SK-N-SH treated with all-trans-retinoic acid at 6 μM for 48 hours (cell line): ENCODE measurements around the gene NLRP1.

Experiments used
- ATAC-seq: fragments of 200-7000 bp; cut with Tn5 transposase; 3 replicates; pipeline ENCODE4 v1.9.1; 2020; ENCODE audit warnings: mild to moderate bottlenecking, moderate library complexity
- BACH2 ChIP-seq: fragments of 250-450 bp; sonication (Bioruptor Pico); IDR thresholded peaks from 2 replicates; pipeline ENCODE4 v1.9.0; 2021; ENCODE audit warnings: mild to moderate bottlenecking, borderline replicate concordance
- CSDC2 ChIP-seq: fragments of 250-450 bp; sonication (Bioruptor Pico); IDR thresholded peaks from 2 replicates; pipeline ENCODE4 v1.5.0; 2020; ENCODE audit warnings: mild to moderate bottlenecking, moderate library complexity
- ESRRG ChIP-seq: fragments of 250-450 bp; sonication (Bioruptor Pico); IDR thresholded peaks from 2 replicates; pipeline ENCODE4 v1.6.1; 2021; ENCODE audit warnings: mild to moderate bottlenecking
- ISL1 ChIP-seq: fragments of 250-450 bp; sonication (Bioruptor Pico); IDR thresholded peaks from 2 replicates; pipeline ENCODE4 v2.1.2; 2022; ENCODE audit warnings: mild to moderate bottlenecking, moderate library complexity
- OSR1 ChIP-seq: fragments of 250-450 bp; sonication (Bioruptor Pico); IDR thresholded peaks from 2 replicates; pipeline ENCODE4 v1.8.0; 2022; ENCODE audit warnings: moderate library complexity, mild to moderate bottlenecking, inconsistent platforms
- PPARA ChIP-seq: fragments of 250-450 bp; sonication (Bioruptor Pico); IDR thresholded peaks from 2 replicates; pipeline ENCODE4 v1.5.0; 2020; ENCODE audit warnings: mild to moderate bottlenecking, borderline replicate concordance
- RARB ChIP-seq: fragments of 250-450 bp; sonication (Bioruptor Pico); IDR thresholded peaks from 2 replicates; pipeline ENCODE4 v1.8.0; 2021; ENCODE audit warnings: mild to moderate bottlenecking, moderate library complexity
- SNAI2 ChIP-seq: fragments of 250-450 bp; sonication (Bioruptor Pico); IDR thresholded peaks from 2 replicates; pipeline ENCODE4 v1.5.0; 2020; ENCODE audit warnings: mild to moderate bottlenecking, moderate library complexity
- TCF4 ChIP-seq: fragments of 250-450 bp; sonication (Bioruptor Pico); IDR thresholded peaks from 2 replicates; pipeline ENCODE4 v1.8.0; 2021; ENCODE audit warnings: mild to moderate bottlenecking, moderate library complexity, borderline replicate concordance
- TOX ChIP-seq: fragments of 250-450 bp; sonication (Bioruptor Pico); IDR thresholded peaks from 2 replicates; pipeline ENCODE4 v1.8.0; 2021; ENCODE audit warnings: mild to moderate bottlenecking, moderate library complexity, borderline replicate concordance
- ZC3H10 ChIP-seq: fragments of 250-450 bp; sonication (Bioruptor Pico); IDR thresholded peaks from 2 replicates; pipeline ENCODE4 v1.5.1; 2021; ENCODE audit warnings: mild to moderate bottlenecking, moderate library complexity
- ZFP3 ChIP-seq: fragments of 250-450 bp; sonication (Bioruptor Pico); IDR thresholded peaks from 2 replicates; pipeline ENCODE4 v1.5.0; 2020; ENCODE audit warnings: mild to moderate bottlenecking, moderate library complexity
- ZFP30 ChIP-seq: fragments of 450-650 bp; formaldehyde crosslinking; IDR thresholded peaks from 2 replicates; pipeline ENCODE4 v1.5.0; 2022; ENCODE audit warnings: mild to moderate bottlenecking, moderate library complexity
- ZNF565 ChIP-seq: fragments of 450-650 bp; formaldehyde crosslinking; conservative IDR thresholded peaks from 2 replicates; pipeline ENCODE4 v1.5.0; 2020; ENCODE audit warnings: low read depth, mild to moderate bottlenecking, moderate library complexity
- ZNF70 ChIP-seq: fragments of 450-650 bp; formaldehyde crosslinking; IDR thresholded peaks from 2 replicates; pipeline ENCODE4 v1.5.0; 2020; ENCODE audit warnings: mild to moderate bottlenecking, moderate library complexity
- ZNF8 ChIP-seq: fragments of 450-650 bp; formaldehyde crosslinking; IDR thresholded peaks from 2 replicates; pipeline ENCODE4 v1.5.0; 2020; ENCODE audit warnings: mild to moderate bottlenecking, moderate library complexity
- TF ChIP-seq, protein P1 (sequence below): fragments of 250-450 bp; sonication (Bioruptor Pico); IDR thresholded peaks from 2 replicates; pipeline ENCODE4 v1.5.1; 2020; ENCODE audit warnings: low read depth, mild to moderate bottlenecking, moderate library complexity
- TF ChIP-seq, protein P2 (sequence below): fragments of 250-450 bp; sonication (Bioruptor Pico); IDR thresholded peaks from 2 replicates; pipeline ENCODE4 v1.8.0; 2020; ENCODE audit warnings: mild to moderate bottlenecking, moderate library complexity, borderline replicate concordance
- TF ChIP-seq, protein P3 (sequence below): fragments of 250-450 bp; sonication (Bioruptor Pico); IDR thresholded peaks from 2 replicates; pipeline ENCODE4 v1.5.0; 2020; ENCODE audit warnings: mild to moderate bottlenecking, moderate library complexity
- TF ChIP-seq, protein P4 (sequence below): fragments of 250-450 bp; sonication (Bioruptor Pico); IDR thresholded peaks from 2 replicates; pipeline ENCODE4 v1.8.0; 2021; ENCODE audit warnings: low read depth, mild to moderate bottlenecking, moderate library complexity, borderline replicate concordance
- TF ChIP-seq, protein P5 (sequence below): fragments of 250-450 bp; sonication (Bioruptor Pico); IDR thresholded peaks from 2 replicates; pipeline ENCODE4 v1.5.1; 2021; ENCODE audit warnings: mild to moderate bottlenecking, moderate library complexity

The NLRP1 gene

GRCh38 chr17:5588584-5588983, 4.3 kb upstream of the NLRP1 start (continued):
- TF ChIP-seq RARB (CRISPR knock-in tag) (no peak), ZFP3 (CRISPR knock-in tag) (no peak)
- TF ChIP-seq, all 23 proteins: peak for 0

DNA sequence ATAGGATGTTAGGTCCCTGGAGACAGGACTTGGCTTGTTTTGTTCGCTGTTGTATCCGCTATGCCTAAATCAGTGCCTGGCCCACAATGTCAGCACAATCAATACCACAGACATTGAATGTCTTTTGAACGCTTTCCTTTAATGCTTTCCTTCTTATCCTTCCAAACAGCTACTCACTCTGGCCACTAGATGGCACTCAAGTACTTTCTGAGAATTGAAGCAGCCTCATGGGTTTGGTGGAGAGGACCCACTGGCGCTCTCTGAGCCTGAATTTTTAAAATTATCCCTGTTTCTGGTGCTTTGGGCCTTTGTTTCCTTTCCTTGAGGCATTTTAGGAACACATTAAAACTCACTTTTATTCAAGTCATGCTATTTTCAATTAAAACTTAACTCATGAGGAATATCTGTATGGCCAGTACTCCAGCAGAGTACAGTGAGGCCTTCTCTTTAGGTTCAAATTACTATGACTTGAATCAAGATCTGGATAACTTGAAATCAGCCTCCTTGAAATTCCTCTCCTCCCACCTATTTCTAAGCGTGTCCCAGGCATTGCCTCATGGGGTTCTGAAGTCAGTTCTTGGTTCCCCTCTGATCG, 3.2 kb upstream of the NLRP1 start:
- TF ChIP-seq TCF4 (CRISPR knock-in tag) (no peak), CSDC2 (CRISPR knock-in tag) (no peak), PPARA (CRISPR knock-in tag) (no peak), RARB (CRISPR knock-in tag) (no peak), OSR1 (CRISPR knock-in tag) (no peak), ISL1 (CRISPR knock-in tag) (no peak), BACH2 (no peak), ZFP3 (CRISPR knock-in tag) (no peak), ZNF565 (CRISPR knock-in tag) (no peak), TOX (CRISPR knock-in tag) (no peak), ZFP30 (CRISPR knock-in tag) (no peak), ZNF70 (no peak), ZC3H10 (CRISPR knock-in tag) (no peak), SNAI2 (CRISPR knock-in tag) (no peak), ZNF8 (CRISPR knock-in tag) (no peak)
- TF ChIP-seq, protein P1, sequence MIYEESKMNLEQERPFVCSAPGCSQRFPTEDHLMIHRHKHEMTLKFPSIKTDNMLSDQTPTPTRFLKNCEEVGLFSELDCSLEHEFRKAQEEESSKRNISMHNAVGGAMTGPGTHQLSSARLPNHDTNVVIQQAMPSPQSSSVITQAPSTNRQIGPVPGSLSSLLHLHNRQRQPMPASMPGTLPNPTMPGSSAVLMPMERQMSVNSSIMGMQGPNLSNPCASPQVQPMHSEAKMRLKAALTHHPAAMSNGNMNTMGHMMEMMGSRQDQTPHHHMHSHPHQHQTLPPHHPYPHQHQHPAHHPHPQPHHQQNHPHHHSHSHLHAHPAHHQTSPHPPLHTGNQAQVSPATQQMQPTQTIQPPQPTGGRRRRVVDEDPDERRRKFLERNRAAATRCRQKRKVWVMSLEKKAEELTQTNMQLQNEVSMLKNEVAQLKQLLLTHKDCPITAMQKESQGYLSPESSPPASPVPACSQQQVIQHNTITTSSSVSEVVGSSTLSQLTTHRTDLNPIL (CRISPR knock-in tag) = no peak
- TF ChIP-seq, protein P2, sequence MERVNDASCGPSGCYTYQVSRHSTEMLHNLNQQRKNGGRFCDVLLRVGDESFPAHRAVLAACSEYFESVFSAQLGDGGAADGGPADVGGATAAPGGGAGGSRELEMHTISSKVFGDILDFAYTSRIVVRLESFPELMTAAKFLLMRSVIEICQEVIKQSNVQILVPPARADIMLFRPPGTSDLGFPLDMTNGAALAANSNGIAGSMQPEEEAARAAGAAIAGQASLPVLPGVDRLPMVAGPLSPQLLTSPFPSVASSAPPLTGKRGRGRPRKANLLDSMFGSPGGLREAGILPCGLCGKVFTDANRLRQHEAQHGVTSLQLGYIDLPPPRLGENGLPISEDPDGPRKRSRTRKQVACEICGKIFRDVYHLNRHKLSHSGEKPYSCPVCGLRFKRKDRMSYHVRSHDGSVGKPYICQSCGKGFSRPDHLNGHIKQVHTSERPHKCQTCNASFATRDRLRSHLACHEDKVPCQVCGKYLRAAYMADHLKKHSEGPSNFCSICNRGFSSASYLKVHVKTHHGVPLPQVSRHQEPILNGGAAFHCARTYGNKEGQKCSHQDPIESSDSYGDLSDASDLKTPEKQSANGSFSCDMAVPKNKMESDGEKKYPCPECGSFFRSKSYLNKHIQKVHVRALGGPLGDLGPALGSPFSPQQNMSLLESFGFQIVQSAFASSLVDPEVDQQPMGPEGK = no peak
- TF ChIP-seq, protein P3, sequence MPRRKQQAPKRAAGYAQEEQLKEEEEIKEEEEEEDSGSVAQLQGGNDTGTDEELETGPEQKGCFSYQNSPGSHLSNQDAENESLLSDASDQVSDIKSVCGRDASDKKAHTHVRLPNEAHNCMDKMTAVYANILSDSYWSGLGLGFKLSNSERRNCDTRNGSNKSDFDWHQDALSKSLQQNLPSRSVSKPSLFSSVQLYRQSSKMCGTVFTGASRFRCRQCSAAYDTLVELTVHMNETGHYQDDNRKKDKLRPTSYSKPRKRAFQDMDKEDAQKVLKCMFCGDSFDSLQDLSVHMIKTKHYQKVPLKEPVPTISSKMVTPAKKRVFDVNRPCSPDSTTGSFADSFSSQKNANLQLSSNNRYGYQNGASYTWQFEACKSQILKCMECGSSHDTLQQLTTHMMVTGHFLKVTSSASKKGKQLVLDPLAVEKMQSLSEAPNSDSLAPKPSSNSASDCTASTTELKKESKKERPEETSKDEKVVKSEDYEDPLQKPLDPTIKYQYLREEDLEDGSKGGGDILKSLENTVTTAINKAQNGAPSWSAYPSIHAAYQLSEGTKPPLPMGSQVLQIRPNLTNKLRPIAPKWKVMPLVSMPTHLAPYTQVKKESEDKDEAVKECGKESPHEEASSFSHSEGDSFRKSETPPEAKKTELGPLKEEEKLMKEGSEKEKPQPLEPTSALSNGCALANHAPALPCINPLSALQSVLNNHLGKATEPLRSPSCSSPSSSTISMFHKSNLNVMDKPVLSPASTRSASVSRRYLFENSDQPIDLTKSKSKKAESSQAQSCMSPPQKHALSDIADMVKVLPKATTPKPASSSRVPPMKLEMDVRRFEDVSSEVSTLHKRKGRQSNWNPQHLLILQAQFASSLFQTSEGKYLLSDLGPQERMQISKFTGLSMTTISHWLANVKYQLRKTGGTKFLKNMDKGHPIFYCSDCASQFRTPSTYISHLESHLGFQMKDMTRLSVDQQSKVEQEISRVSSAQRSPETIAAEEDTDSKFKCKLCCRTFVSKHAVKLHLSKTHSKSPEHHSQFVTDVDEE (CRISPR knock-in tag) = no peak
- TF ChIP-seq, protein P4, sequence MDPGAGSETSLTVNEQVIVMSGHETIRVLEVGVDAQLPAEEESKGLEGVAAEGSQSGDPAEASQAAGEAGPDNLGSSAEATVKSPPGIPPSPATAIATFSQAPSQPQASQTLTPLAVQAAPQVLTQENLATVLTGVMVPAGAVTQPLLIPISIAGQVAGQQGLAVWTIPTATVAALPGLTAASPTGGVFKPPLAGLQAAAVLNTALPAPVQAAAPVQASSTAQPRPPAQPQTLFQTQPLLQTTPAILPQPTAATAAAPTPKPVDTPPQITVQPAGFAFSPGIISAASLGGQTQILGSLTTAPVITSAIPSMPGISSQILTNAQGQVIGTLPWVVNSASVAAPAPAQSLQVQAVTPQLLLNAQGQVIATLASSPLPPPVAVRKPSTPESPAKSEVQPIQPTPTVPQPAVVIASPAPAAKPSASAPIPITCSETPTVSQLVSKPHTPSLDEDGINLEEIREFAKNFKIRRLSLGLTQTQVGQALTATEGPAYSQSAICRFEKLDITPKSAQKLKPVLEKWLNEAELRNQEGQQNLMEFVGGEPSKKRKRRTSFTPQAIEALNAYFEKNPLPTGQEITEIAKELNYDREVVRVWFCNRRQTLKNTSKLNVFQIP = no peak
- peak; percentile 57 for ATAC-seq

- no peak for ATAC-seq
- TF ChIP-seq RARB (CRISPR knock-in tag) (no peak), CSDC2 (CRISPR knock-in tag) (no peak), ESRRG (CRISPR knock-in tag) (no peak), ZNF8 (CRISPR knock-in tag) (no peak), PPARA (CRISPR knock-in tag) (no peak), ZNF70 (no peak), ZC3H10 (CRISPR knock-in tag) (no peak), ISL1 (CRISPR knock-in tag) (no peak), TCF4 (CRISPR knock-in tag) (no peak), SNAI2 (CRISPR knock-in tag) (no peak), OSR1 (CRISPR knock-in tag) (no peak), ZFP30 (CRISPR knock-in tag) (no peak), BACH2 (no peak), ZNF565 (CRISPR knock-in tag) (no peak), ZFP3 (CRISPR knock-in tag) (no peak)
- TF ChIP-seq, protein P3 (CRISPR knock-in tag) = no peak
- TF ChIP-seq, protein P5, sequence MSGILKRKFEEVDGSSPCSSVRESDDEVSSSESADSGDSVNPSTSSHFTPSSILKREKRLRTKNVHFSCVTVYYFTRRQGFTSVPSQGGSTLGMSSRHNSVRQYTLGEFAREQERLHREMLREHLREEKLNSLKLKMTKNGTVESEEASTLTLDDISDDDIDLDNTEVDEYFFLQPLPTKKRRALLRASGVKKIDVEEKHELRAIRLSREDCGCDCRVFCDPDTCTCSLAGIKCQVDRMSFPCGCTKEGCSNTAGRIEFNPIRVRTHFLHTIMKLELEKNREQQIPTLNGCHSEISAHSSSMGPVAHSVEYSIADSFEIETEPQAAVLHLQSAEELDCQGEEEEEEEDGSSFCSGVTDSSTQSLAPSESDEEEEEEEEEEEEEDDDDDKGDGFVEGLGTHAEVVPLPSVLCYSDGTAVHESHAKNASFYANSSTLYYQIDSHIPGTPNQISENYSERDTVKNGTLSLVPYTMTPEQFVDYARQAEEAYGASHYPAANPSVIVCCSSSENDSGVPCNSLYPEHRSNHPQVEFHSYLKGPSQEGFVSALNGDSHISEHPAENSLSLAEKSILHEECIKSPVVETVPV = no peak
- TF ChIP-seq, protein P2 = no peak
Observed at GRCh38 chr17:5585836-5586521, 1.7 kb upstream of the NLRP1 start.
